A172 (cell line): ENCODE measurements around the gene TRIM31. TPM values are rescaled to one million over a fixed set of nuclear protein-coding genes. Genes with fewer than 3 reads are reported as not detected.
A peak's percentile ranks its signal among the peaks of the same experiment; 100 is the strongest.
"Not testable (repeated sequence)": the region's sequence is repeated elsewhere in the genome, so short reads cannot be mapped to it uniquely, and the experiment has no call there.

Source experiments
- DNase-seq: peaks from one replicate; pipeline ENCODE4 v3.0.0-alpha.2; 2015; ENCODE audit warnings: low spot score
- total RNA-seq: library from RNA; depleted of rRNA; stranded (reverse); fragments of >200 nt; shearing (Covaris generic); gene quantifications from 2 replicates; pipeline ENCODE4 v1.2.3, GENCODE V29; 2014

Gene TRIM31
- total RNA-seq, 1 experiment from 2014 or later, result not detected

- DNase-seq, result no peak
Observed at GRCh38 chr6:30149858-30150550, 37.1 kb upstream of the TRIM31 start.

- DNase-seq, result no peak
Observed at GRCh38 chr6:30149234-30149633, 36.3 kb upstream of the TRIM31 start.

GRCh38 chr6:30147096-30147495 is 34.2 kb upstream of the TRIM31 start:
- no peak for DNase-seq

GRCh38 chr6:30145818-30146217 is 32.9 kb upstream of the TRIM31 start:
- no peak for DNase-seq

- no peak for DNase-seq
Observed at GRCh38 chr6:30144811-30145210, 31.9 kb upstream of the TRIM31 start.

GRCh38 chr6:30143780-30144179 is 30.9 kb upstream of the TRIM31 start:
- DNase-seq, result no peak

- no peak for DNase-seq
Observed at GRCh38 chr6:30142665-30143064, 29.8 kb upstream of the TRIM31 start.

- DNase-seq, result not testable (repeated sequence)
Observed at GRCh38 chr6:30140240-30140639, 27.4 kb upstream of the TRIM31 start.

GRCh38 chr6:30136570-30137286 is 23.8 kb upstream of the TRIM31 start:
- no peak for DNase-seq

- no peak for DNase-seq
Observed at GRCh38 chr6:30135757-30136156, 22.9 kb upstream of the TRIM31 start, which contains the start of gene TRIM40. Gene TRIM40, plus strand, starts transcription at chr6:30136140. Its CDS starts 897 bp downstream, at chr6:30137037.

GRCh38 chr6:30135147-30135546 is 22.3 kb upstream of the TRIM31 start:
- DNase-seq, result no peak

- no peak for DNase-seq
Observed at GRCh38 chr6:30131947-30132497, 19.1 kb upstream of the TRIM31 start.

GRCh38 chr6:30130887-30131862 is 18.3 kb upstream of the TRIM31 start:
- peak; percentile 68 for DNase-seq

- no peak for DNase-seq
Observed at GRCh38 chr6:30130179-30130679, 17.3 kb upstream of the TRIM31 start.

- DNase-seq, result no peak
Observed at GRCh38 chr6:30129265-30130178, 16.6 kb upstream of the TRIM31 start.

- DNase-seq, result no peak
Observed at GRCh38 chr6:30127238-30128093, 14.6 kb upstream of the TRIM31 start.

- DNase-seq, result no peak
Observed at GRCh38 chr6:30122515-30122914, 9.6 kb upstream of the TRIM31 start.

- no peak for DNase-seq
Observed at GRCh38 chr6:30121446-30122366, 8.8 kb upstream of the TRIM31 start.
